Esophagus (tissue), 2 donors: Measurements from ENCODE around the gene ORAI3. TPM values are rescaled to one million over a fixed set of nuclear protein-coding genes. Genes with fewer than 3 reads are reported as not detected.

Source experiments
- H3K27ac ChIP-seq, 2 donors: one replicate each; pipeline ENCODE4 v1.5.1; 2013; ENCODE audit warnings: low read depth in 2 of 2, mild to moderate bottlenecking in 2 of 2, inconsistent platforms in 1 of 2, low read length in 1 of 2, moderate library complexity in 1 of 2
- H3K27me3 ChIP-seq, 2 donors: one replicate each; pipeline ENCODE4 v1.6.1; 2013; ENCODE audit warnings: low read length in 2 of 2, control low read depth in 1 of 2, mild to moderate bottlenecking in 1 of 2; ENCODE audit not compliant: insufficient read depth in 2 of 2, control insufficient read depth in 1 of 2
- H3K36me3 ChIP-seq, 2 donors: one replicate each; pipeline ENCODE4 v1.6.1; 2013; ENCODE audit warnings: low read length in 1 of 2; ENCODE audit not compliant: control insufficient read depth in 2 of 2, insufficient read depth in 2 of 2
- H3K4me1 ChIP-seq, 2 donors: one replicate each; pipeline ENCODE4 v1.6.1; 2013; ENCODE audit warnings: low read length in 1 of 2; ENCODE audit not compliant: control insufficient read depth in 2 of 2, insufficient read depth in 2 of 2
- H3K4me3 ChIP-seq, 2 donors: one replicate each; pipeline ENCODE4 v1.5.1; 2013; ENCODE audit warnings: low read length in 2 of 2, mild to moderate bottlenecking in 2 of 2, low read depth in 1 of 2, moderate library complexity in 1 of 2
- H3K9me3 ChIP-seq, 2 donors: one replicate each; pipeline ENCODE4 v1.6.1; 2013; ENCODE audit warnings: mild to moderate bottlenecking in 2 of 2, low read depth in 1 of 2, low read length in 1 of 2, moderate library complexity in 1 of 2; ENCODE audit not compliant: control insufficient read depth in 2 of 2, insufficient read depth in 1 of 2
- WGBS, 2 donors: extraction: QIAGEN DNeasy Blood & Tissue Kit; methylation state at CpG; one replicate each; pipeline ENCODE4 v1.1.7; 2013; 5-methylcytosine and 5-hydroxymethylcytosine counted together
- polyA plus RNA-seq, 2 donors: library from polyadenylated mRNA; stranded (reverse); fragments of 200-250 nt; gene quantifications; one replicate each; pipeline ENCODE4 v1.2.3, GENCODE V29; 2013
- donor health status: healthy with polysubstance abuse.
- donor health status: Bipolar disorder and iron deficiency.

The ORAI3 gene
- 10 to 100 TPM in 1 of 2 donors, 1 to 10 TPM in 1; 8.5 to 11.6 TPM for polyA plus RNA-seq

DNA sequence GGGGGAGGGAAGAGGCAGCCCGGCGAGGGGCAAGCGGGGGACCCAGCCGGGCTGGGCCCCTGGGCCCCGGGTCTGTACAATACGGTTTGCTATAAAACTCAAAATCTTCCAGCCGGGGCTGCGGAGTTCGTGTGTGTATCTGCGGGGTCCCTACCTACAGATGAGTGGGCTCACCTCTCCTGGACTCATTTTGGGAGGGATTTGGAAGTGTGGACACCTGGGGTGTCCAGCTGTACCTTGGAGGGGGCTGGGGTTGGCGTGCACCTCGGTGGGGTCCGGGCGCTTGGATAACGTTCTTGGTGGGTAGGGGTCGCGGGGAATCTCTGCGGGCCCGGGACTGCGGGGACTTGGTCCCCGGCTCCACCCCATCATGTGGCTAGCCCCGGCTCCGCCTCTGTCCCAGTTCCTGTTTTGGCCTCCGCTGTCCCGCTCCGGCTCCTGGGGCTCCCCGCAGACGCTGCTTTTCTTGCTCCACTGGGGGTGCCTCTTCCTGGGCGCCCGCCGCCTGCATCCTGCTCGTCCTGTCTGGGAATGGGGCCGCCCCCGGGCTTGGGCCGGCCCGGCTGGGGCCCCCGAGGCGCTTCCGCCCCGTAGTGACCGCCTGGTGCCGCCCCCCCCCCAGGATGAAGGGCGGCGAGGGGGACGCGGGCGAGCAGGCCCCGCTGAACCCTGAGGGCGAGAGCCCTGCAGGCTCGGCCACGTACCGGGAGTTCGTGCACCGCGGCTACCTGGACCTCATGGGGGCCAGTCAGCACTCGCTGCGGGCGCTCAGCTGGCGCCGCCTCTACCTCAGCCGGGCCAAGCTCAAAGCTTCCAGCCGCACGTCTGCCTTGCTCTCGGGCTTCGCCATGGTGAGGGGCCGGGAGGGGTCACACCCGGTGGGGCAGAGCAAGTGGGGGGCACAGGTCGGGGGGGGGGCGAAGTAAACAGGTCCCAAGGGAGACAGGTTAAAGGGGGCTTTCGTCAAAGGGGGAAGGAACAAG is at the start of gene ORAI3:
ORAI3 (plus strand) TSS at position 402 of the 983 bp plus-strand sequence; CDS start at position 624, 222 bp downstream.
- Histone ChIP-seq H3K27me3 (no peaks in the 10 kb centered on the region), H3K4me3 (peak within 1 kb of the TSS; percentile 65 to 80), H3K9me3 (no peaks in the 10 kb centered on the region), H3K36me3 (peaks cover 5 to 16% of the 10 kb centered on the region in 2 donors), H3K4me1 (peaks cover 6 to 20% of the 10 kb centered on the region in 2 donors), H3K27ac (peak within 1 kb of the TSS; percentile 90 to 94)
- WGBS, 2 donors = 1% methylated on average over 65 to 70 of the region's 70 CpGs

DNA sequence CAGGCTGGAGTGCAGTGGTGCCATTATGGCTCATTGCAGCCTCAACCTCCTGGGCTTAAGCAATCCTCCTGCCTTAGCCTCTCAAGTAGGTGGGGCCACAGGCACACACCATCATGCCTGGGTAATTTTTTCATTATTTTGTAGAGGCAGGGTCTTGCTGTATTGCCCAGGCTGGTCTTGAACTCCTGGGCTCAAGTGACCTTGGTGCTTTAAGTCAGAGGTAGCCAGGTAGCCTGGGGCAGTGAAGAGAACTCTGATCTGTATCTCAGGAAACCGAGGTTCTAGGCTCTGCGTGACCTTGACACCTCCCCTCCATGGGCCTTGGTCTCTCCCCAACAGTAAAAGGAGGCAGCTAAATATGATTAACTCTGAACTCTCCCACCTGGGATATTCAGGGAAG is 49.1 kb upstream of the ORAI3 start:
- H3K4me3 ChIP-seq = no peak overlapping the region
- no peaks in the 10 kb centered on the region for H3K36me3 ChIP-seq
- H3K27ac ChIP-seq = no peak overlapping the region
- H3K9me3 ChIP-seq = no peaks in the 10 kb centered on the region
- no peaks in the 10 kb centered on the region for H3K27me3 ChIP-seq
- peaks cover 2 to 11% of the 10 kb centered on the region in 2 donors for H3K4me1 ChIP-seq
- WGBS, 2 donors = 67 to 73% methylated on average over 2 of the region's 2 CpGs

DNA sequence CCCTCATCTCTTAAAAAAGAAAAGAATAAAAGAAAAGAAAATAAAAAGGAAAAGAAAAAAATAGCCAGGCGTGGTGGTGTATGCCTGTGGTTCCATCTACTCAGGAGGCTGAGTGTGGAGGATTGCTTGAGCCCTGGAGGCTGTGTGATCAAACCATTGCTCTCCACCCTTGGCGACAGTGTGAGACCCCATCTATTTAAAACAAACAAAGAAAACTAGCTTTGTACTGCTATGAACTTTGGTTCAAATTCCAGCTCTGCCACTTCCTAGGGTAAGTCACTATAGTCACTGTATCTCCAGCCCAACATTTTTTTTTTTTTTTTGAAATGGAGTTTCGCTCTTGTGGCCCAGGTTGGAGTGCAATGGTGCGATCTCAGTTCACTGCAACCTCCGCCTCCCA is 48.3 kb upstream of the ORAI3 start:
- H3K9me3 ChIP-seq = no peaks in the 10 kb centered on the region
- no peaks in the 10 kb centered on the region for H3K27me3 ChIP-seq
- H3K36me3 ChIP-seq = no peaks in the 10 kb centered on the region
- H3K27ac ChIP-seq = no peak overlapping the region
- H3K4me3 ChIP-seq = no peak overlapping the region
- H3K4me1 ChIP-seq = peaks cover 2 to 10% of the 10 kb centered on the region in 2 donors
- WGBS, 2 donors = 99% methylated on average over 5 of the region's 5 CpGs

DNA sequence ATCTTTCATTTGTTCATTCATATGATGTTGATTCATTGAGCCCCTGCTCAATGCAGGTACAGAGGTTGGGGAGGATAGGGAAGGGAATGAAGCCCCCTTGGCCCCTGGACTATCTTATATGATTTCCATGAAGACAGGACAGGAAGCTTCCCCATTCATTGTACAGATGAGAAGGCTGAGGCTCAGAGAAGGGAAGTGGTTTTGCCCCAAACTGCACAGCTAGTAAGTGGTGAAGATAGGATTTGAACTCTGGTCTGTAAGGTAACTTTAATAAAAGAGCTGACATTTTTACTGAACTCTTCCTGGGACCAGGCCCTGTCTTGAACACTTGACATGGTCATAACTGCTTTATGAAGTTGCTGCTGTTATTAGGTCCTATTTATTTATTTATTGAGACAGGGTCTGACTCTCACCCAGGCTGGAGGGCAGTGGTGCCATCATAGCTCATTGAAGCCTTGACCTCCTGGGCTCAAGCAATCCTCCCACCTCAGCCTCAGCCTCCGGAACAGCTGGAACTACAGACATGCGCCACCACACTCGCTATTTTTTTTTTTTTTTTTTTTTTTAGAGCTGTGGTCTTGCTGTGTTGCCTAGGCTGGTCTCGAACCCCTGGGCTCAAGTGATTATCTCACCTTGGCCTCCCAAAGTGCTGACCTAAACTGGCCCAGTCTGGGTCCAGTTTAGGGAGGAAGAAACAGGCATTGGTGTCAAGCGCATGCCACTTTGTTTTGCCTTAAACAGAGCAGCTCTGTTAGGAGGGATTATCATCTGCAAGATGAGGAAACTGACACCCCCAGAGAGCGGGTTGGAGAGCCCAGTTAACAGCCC is 47.5 kb upstream of the ORAI3 start:
- H3K27me3 ChIP-seq = no peaks in the 10 kb centered on the region
- H3K4me3 ChIP-seq = peak overlapping the region; percentile 43 to 58
- H3K9me3 ChIP-seq = no peaks in the 10 kb centered on the region
- 38 to 43% methylated on average over 6 of the region's 6 CpGs for WGBS, 2 donors
- H3K27ac ChIP-seq = peak overlapping the region; percentile 88 to 91
- no peaks in the 10 kb centered on the region for H3K36me3 ChIP-seq
- H3K4me1 ChIP-seq = peaks cover 2 to 7% of the 10 kb centered on the region in 2 donors

DNA sequence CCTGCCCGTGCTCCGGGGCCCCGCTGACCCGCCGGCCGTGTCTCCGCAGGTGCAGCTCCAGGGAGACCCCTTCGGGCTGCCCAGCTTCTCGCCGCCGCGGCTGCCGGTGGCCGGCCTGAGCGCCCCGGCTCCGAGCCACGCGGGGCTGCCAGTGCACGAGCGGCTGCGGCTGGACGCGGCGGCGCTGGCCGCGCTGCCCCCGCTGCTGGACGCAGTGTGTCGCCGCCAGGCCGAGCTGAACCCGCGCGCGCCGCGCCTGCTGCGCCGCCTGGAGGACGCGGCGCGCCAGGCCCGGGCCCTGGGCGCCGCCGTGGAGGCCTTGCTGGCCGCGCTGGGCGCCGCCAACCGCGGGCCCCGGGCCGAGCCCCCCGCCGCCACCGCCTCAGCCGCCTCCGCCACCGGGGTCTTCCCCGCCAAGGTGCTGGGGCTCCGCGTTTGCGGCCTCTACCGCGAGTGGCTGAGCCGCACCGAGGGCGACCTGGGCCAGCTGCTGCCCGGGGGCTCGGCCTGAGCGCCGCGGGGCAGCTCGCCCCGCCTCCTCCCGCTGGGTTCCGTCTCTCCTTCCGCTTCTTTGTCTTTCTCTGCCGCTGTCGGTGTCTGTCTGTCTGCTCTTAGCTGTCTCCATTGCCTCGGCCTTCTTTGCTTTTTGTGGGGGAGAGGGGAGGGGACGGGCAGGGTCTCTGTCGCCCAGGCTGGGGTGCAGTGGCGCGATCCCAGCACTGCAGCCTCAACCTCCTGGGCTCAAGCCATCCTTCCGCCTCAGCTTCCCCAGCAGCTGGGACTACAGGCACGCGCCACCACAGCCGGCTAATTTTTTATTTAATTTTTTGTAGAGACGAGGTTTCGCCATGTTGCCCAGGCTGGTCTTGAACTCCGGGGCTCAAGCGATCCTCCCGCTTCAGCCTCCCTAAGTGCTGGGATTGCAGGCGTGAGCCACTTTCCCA is 46.6 kb upstream of the ORAI3 start:
- Histone ChIP-seq H3K27me3 (no peaks in the 10 kb centered on the region), H3K4me3 (peak overlapping the region; percentile 58 to 64), H3K36me3 (no peaks in the 10 kb centered on the region), H3K27ac (peak overlapping the region; percentile 88 to 91), H3K4me1 (peaks cover 0 to 7% of the 10 kb centered on the region in 2 donors), H3K9me3 (no peaks in the 10 kb centered on the region)
- WGBS, 2 donors = 9 to 10% methylated on average over 70 to 99 of the region's 99 CpGs

DNA sequence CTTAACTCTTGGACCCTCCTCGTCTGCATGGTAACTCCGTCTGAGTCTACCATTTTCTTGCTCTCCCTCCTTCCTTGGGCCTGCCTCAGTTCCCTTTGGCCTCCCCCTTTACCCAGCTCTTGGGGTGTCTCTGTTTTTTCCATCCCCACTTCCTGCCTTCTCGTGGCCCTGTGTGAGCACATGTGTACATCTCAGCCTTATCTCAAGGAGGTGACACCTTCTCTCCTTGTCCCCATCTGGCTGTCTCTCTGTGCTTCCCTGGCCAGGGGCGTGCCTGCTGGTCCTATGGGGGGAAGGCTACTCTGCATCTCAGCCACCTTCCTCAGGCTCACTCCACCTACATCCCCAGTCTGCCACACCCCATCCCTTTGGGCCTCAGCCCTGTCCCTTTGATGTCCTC is 45.9 kb upstream of the ORAI3 start:
- no peak overlapping the region for H3K4me3 ChIP-seq

DNA sequence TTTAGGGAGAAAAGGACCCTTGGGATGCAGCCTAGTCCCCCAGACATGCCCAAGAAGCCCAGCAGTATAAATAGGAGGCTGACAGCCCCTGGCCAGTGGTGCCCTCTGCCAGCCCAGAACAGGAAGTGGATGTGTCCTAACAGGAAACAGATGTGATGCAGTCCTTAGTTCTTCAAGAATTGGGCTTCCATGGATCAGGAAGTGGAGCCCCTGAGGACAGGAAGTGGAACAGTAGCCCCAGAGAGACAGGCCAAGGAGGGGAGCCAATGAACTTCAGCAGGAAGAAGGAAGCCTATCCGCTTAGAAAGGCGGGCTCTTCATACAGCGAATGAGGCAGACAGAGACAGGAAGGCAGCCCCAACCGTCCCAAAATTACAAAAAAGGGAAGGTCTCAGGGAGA is 45.3 kb upstream of the ORAI3 start:
- H3K36me3 ChIP-seq = no peaks in the 10 kb centered on the region
- peaks cover 0 to 7% of the 10 kb centered on the region in 2 donors for H3K4me1 ChIP-seq
- no peaks in the 10 kb centered on the region for H3K9me3 ChIP-seq
- 73 to 76% methylated on average over 4 of the region's 4 CpGs for WGBS, 2 donors
- no peaks in the 10 kb centered on the region for H3K27me3 ChIP-seq
- no peak overlapping the region for H3K4me3 ChIP-seq
- H3K27ac ChIP-seq = peak overlapping the region; percentile 0 to 6

More for the DNA sequence above, 45.9 kb upstream of the ORAI3 start:
- peaks cover 0 to 7% of the 10 kb centered on the region in 2 donors for H3K4me1 ChIP-seq
- WGBS, 2 donors = 67 to 82% methylated on average over 4 of the region's 4 CpGs
- H3K36me3 ChIP-seq = no peaks in the 10 kb centered on the region
- no peaks in the 10 kb centered on the region for H3K27me3 ChIP-seq
- peak overlapping the region; percentile 88 to 91 for H3K27ac ChIP-seq
- H3K9me3 ChIP-seq = no peaks in the 10 kb centered on the region

DNA sequence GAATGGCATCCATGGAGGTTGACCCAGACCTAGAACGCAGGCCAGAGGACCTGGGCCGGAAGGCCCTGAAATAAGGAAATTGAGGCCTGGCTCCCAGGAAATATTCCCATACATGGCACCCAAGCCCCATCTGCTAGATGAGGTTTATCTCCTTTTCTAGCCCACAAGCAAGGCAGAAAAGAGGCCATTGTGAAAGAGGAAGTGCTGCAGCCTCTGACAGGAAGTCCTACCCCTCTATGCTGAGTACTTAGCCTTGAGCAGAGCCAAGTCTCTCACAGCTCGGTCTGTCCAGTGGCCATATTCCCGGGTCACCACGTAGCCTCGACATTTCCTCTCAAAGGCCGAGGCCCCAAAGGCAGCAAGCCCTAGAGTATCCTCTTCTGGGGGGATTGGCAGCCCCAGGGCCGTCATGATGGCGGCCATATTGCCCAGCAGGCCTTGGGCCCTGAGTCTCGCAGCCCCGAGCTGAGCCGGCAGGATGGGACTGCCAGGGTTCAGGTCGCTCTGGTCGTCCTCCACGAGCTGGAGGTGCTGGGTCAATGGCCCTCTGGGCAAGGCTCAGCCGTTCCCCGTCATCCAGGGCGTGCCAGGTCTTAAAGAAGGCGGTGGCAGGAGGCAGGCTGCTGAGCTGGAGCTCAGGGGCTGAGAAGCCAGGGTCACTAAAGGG is 44.6 kb upstream of the ORAI3 start:
- peak overlapping the region; percentile 0 to 6 for H3K27ac ChIP-seq
- H3K9me3 ChIP-seq = no peaks in the 10 kb centered on the region
- WGBS, 2 donors = 82% methylated on average over 19 of the region's 19 CpGs
- H3K36me3 ChIP-seq = no peaks in the 10 kb centered on the region
- H3K4me1 ChIP-seq = peaks cover 0 to 7% of the 10 kb centered on the region in 2 donors
- H3K4me3 ChIP-seq = no peak overlapping the region
- H3K27me3 ChIP-seq = no peaks in the 10 kb centered on the region
